GM21381 (cell line): ENCODE measurements around the gene GALNT5.
"Not testable (repeated sequence)": the region's sequence is repeated elsewhere in the genome, so short reads cannot be mapped to it uniquely, and the experiment has no call there.

Source experiments
- ATAC-seq: cut with Tn5 transposase; IDR thresholded peaks from one replicate; pipeline ENCODE4 v1.9.1; 2021; ENCODE audit warnings: mild to moderate bottlenecking, moderate library complexity; ENCODE audit not compliant: unreplicated experiment

The GALNT5 gene

DNA sequence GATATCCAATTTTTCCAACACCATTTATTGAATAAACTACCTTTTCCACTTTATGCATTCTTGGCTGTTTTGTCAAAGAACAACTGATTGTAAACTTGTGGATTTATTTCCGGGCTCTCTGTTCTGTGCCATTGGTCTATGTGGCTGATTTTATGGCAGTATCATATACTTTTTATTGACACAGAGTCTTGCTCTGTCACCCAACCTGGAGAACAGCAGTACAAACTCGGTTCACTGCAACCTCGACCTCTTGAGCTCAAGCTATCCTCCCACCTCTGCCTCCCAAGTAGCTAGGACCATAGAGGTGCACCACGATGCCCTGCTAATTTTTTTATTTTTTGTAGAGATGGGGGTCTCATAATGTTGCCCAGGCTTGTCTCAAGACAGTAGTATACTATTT lies 6.7 kb upstream of the GALNT5 start:
- ATAC-seq = no peak

DNA sequence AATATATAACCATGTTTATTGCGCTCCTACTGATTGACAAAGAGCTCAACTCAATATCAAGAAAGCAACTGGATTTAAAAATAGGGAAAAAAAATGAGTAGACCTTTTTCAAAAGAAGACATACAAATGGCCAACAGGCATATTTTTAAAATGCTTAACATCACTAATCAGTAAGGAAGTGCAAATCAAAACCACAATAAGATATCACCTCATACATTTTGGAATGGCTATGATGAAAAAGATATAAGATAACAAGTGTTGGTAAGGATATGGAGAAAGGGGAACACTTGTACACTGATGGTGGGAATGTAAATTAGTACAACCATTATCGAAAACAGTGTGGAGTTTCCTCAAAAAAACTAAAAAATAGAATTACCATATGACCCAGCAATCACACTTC lies 5.6 kb upstream of the GALNT5 start:
- no peak for ATAC-seq

DNA sequence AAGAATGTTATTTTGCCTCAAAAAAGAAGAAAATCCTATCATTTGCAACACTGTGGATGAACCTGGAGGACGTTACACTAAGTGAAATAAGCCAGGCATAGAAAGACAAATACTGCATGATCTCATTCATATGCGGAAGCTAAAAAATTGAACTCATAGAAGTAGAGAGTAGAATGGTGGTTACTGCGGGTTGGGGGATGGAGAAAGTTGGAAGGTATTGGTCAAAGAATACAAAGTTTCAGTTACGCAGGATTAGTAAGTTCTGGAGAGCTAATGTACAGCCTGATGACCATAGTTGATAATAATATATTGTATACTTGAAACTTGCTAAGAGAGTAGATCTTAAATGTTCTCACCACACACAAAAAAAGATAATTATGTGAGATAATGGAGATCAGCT lies 5.0 kb upstream of the GALNT5 start:
- no peak for ATAC-seq

DNA sequence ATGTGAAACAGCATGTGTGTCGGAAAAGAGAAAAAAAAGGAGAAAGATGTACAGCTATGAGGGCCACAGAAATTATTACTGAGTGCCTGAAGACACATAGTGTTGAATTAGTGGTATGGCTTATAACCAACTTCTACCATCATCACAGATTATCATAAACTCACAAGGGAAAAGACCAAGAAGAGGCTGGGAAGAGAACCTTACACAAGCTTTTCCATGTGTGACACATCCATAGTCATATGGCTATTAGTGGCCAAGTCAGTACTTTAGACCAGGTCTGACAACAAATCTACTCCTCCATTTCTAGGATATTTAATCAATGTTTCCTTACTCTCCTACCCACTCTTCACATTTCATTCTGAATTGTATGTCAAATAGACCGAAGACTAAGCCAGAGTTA lies 3.5 kb upstream of the GALNT5 start:
- no peak for ATAC-seq

DNA sequence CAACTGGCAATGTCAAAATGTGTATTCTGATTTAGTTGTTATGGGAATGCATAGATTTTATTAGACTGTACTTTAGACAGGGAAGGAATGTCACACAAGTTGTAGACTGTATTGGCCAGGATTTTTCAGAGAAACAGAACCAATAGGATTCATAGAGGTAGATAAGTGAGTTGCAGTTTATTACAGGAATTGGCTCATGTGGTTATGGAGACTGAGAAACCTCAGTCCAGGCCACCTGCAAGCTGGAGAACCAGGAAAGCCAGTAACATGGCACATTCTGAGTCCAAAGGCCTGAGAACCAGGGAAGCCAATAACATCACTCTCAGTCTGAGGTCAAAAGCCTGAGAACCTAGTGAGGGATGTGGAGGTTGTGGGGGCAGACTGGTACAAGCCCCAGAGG lies 1.8 kb upstream of the GALNT5 start:
- ATAC-seq = no peak

DNA sequence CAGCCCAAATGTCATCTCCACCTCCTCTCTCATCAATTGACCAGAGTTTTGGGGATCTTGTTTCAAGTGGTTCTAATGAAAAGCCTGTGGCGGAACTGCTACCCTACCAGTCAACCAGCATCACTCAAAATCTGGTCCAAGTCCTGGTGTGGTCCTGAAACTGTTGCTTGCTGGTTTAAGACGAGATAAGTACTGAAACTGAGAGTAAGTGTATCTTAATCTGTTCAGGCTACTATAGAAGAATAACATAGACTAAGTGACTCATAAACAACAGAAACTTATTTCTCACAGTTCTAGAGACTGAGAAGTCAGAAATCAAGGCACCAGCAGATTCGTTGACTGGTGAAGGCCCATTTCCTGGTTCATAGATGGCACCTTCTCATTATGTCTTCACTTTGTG lies 879 bp upstream of the GALNT5 start:
- peak; percentile 98 for ATAC-seq

DNA sequence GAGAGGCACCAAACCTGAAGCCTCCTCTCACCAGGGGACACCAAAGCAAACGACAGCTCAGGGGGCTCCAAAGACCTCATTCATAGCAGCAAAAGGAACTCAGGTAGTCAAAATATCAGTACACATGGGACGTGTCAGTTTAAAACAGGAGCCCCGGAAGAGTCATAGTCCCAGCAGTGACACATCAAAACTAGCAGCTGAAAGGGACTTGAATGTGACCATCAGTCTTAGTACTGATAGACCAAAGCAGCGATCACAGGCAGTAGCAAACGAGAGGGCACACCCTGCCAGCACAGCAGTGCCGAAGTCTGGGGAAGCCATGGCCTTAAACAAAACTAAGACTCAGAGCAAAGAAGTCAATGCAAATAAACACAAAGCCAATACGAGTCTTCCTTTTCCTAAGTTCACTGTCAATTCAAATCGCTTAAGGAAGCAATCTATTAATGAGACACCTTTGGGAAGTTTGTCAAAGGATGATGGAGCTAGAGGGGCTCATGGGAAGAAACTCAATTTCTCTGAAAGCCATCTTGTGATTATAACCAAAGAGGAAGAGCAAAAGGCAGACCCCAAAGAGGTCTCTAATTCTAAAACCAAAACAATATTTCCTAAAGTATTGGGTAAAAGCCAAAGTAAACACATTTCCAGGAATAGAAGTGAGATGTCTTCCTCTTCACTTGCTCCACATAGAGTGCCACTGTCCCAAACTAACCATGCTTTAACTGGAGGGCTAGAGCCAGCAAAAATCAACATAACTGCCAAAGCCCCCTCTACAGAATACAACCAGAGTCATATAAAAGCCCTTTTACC lies 1.2 kb downstream of the GALNT5 start:
- no peak for ATAC-seq

DNA sequence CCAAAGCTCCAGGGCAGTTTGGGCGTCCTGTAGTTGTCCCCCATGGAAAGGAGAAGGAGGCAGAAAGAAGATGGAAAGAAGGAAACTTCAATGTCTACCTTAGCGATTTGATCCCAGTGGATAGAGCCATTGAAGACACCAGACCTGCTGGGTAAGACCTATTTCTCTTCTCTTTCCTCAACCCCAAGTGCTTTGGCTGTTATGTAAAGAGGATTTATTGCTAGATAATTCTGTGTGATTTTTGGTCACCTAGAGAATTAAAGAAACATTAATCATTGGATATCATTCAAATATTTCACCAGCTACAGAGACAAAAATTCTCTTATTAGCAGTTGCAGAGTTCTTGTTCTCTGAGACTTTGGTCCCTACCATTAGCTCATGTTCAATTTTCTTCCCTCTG lies 1.9 kb downstream of the GALNT5 start:
- ATAC-seq = no peak

DNA sequence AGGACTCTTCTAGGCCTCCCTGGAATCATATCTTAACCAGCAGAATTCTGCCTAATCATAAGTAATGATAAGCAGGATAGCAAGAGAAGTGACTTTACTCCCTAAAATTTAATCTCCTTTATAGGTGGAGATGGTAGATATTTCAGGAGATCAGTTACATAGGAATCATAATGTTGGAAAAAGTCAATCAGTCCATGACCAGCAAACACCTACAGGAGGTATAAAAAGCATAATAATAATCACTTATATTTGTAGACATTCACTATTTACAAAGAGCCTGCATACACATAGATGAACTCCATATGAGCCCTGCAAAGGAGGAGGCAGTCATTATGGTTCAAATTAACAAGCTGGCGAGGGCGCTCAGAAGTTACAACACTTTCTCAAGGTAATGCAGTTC lies 2.5 kb downstream of the GALNT5 start:
- ATAC-seq = no peak

DNA sequence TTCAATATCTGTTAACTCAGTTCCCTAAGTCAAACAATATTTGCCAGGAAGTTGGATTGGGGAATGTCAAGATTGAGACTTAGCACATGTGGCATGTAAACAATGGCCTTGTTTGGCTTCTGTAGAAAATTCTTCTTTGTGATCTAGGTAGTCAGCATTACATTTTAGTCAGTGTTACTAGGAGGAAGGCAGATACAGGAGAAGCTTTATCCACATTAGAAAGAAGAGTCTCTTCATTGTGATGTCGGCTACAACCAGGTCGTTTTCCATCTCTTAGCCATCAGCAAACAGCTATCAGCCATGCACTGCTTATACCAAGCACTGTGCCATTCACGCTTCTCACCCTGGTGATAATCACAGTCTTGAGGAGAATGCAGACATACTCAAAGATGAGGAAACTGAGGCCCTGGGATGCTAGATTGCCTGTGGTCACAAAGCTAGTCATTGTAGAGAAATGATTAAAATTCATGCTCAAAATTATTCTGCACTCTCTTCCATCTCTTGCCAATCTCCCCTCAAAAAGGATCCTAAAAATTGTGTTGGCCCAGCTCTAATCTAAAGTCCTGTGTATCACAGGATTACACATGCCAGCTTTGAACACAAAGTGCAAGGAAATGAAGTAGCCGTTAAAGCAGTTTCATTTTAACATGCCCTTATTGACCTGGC lies 3.2 kb downstream of the GALNT5 start:
- no peak for ATAC-seq

DNA sequence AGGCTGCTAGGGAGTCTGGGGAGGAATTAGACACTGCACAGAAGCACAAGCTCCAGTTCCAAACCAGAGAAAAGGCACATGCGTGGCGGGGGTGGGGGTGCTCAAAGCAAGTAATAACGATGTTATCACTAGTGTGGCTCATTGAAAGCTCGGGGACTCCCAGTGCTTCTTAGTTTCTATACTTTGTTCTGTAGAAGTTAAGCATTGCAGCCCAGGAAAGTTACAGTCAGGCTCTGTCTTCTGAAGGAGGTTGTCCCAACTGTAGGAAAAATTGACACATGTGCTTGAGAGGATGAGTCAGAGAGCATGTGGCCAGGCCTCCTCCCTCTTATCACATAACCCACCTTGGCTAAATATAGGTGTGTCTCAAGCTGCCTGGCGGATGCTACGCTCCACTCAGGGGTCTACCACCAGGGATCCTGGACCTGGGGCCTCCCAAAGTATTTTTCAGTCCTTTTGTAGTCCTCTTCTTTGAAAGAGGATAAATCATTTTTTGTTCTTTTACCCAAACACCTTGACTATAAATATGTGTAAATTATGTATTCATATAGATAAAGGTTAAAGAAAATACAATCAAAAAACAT lies 3.8 kb downstream of the GALNT5 start:
- ATAC-seq = no peak

DNA sequence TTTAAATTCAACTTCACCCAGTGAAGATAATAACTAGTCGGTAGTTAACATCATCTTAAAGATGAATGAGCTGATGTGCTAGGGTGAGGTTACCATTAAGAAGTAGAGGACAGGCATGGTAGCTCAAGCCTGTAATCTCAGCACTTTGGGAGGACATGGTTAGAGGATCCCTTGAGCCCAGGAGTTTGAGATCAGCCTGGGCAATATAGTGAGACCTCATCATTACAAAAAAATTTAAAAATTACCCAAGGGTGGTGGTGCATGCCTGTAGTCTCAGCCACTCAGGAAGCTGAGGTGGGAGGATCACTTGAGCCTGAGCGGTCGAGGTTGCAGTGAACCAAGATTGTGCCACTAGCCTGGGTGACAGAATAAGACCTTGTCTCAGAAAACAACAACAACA lies 4.7 kb downstream of the GALNT5 start:
- ATAC-seq = no peak

DNA sequence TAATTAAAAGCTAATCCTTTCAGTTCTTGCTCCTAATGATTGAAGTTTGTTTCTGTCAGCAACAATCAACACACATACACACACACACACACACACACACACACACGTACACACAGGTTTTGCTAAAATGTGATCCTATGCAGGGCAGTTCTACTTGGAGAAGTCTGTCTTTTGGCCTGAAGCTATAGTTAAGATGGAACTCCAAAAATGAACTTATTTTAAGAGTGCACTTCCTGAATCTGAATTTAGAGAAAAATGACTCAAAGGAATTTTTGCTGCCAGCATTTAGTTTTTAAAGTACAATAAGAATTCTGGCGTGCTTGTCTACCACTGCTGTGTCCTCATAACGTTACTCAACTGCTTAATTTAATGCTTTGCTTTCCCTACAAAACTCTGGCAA lies 6.6 kb downstream of the GALNT5 start:
- ATAC-seq = no peak

DNA sequence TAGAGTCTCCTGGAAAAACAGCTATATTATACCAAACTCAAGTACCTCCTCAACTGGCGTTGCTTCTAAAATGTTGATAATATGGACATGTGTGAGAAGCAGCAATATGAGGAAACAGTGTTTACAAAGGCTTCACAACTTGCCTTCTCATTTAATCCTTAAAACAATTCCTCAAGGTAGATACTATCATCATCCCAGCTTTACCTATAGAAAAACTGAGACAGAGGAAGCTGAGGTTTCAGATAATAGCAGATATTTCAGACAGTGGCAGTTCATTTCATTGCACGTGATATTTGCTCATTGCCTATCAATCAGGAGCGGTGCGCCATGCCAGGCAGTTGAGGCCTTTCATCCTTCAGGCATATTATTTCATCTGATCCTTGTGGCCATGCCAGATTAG lies 8.3 kb downstream of the GALNT5 start:
- ATAC-seq = no peak

DNA sequence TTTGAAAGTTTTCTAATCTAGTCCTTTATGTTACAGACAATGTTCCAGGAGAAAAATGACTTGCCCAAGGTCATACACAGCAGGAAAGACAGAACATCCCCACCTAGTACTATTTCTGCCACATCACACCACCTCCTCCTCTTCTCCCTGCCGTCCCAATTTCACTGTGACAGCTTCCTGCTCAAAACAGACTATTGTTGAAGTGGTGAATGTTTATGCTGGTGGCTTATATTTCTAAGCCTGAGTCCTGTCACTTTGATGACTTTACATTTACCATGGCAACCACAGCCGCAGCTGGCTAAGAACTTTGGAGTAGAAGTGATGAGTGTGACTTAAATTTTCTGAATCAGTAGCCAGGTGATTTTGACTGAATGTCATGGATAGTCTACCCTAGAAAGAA lies 10.0 kb downstream of the GALNT5 start:
- ATAC-seq = no peak

DNA sequence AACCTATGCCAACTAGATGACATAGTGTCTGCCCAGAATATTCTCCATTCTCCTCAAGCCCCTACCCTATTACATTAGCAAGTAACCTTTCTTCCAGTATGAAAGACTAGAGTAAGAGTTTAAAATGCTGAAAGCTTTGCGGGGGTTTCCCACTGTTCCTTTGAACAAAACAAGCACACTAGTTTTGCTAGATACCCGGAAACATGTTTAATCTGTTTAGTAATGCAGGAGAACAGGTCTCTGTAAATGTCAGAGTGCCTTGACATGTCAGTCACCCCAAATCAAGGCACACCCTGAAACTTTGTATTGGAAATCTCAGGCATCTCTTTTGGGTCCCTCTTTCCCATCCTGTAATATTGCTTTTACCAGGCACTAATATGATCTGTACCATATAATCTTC lies 11.6 kb downstream of the GALNT5 start:
- no peak for ATAC-seq

DNA sequence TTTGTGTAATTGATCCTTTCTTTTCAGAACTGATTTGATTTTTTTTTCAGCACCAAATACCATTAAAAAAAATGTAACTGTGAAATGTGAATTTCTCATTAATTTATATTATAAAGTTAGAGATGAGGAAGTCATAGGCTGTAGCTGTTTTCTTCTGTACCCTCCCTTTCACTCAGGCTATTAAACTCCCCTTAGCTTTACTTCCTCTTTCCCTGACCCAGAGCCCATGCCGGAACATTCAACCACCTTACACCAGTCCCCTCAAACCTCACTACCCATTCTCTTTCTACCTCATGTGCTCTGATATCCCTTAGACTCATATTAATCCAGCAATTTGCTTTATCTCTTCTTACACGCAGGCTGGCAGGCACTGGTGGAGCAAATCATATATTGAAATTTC lies 12.4 kb downstream of the GALNT5 start:
- ATAC-seq = no peak

DNA sequence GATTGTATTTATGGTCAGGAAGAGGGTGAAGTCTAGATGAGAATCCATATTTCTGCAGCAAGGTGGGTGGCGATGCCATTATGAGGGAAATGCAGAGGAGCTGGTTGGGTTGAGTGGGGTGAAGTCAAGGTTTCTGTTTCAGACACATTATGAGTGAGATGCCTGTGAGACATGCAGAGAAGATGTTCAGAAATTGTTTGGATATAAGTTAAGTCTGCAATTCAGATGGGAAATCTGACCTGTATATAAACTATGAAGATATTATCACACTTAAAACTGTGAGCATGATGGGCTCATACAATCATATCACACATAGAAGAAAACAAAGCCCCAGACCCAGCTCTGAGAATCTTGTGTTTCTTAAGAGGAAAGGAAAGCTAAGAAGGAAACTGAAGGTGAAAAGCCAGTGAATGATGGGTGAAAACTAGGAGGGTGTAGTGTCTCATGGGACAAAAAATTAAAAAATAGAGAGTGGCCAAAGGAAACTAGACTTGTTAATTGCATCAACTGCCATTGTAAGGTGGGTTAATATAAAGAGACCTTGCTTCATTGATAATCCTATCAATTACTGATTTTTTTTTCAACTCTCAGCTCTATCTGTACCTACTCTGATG lies 14.2 kb downstream of the GALNT5 start:
- no peak for ATAC-seq

DNA sequence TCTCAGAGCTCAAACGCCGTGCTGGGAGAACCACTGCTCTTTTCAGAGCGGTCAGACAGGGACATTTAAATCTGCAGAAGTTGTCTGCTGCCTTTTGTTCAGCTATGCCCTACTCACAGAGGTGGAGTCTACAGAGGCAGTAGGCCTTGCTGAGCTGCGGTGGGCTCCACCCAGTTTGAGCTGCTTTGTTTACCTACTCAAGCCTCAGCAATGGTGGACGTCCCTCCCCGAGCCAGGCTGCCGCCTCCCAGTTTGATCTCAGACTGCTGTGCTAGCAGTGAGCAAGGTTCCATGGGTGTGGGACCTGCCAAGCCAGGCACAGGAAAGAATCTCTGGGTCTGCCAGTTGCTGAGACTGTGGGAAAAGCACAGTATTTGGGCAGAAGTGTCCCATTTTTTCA lies 21.8 kb downstream of the GALNT5 start:
- not testable (repeated sequence) for ATAC-seq

DNA sequence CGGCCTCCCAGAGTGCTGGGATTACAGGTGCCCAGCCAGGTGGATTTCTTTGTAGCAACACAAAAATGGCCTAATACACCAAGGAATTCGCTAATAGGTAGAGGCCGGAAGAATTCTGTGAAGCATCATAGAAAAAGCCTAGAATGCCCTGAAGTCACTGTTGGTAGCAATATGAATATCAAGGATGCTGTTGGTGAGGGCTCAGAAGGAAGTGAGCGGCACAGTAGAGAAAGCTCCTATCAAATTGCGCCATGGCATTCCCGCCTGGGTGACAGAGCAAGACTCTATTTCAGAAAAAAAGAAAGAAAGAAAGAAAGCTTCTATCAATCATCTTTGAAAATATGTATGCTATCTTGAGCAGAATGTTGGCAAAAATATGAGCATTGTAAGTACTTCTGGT lies 23.8 kb downstream of the GALNT5 start:
- ATAC-seq = no peak

DNA sequence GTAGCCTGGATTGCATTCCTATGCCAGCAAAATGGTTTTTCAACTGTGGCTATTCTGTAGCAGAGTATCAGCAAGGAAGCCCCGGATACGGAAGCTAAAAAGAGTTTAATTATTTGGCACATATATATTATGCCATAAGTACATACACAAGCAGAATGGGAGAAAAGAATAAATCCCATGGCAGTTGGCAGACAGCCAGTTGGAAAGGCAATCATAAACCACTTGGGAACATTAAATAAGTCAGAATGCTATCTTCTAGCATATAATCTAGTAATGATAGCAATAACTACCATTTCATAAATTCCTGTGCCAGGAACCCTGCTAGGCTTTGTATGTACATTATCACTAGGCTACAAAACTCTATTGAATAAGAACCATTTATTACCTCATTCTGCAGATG lies 26.0 kb downstream of the GALNT5 start:
- ATAC-seq = no peak

DNA sequence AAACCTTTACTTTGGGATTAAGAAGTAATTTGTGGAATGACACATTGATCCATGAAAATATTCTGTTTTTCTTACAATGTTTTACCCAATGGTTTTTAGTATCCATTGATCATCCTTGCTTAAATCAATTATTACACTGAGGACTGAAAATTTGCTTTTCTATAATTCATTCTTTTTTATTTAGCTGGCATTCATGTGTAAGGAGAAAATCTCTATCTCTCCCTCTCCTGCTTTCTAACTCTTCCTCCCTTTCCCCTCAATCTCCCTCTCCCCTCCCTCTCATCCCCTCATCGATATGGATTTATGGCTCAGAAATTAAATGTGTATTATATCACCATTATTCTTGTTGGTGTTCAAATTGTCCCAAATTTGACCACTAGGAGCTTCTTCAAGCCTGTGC lies 29.7 kb downstream of the GALNT5 start:
- ATAC-seq = no peak
